Stimulated activated naive CD4-positive, alpha-beta T cell (primary cell): ENCODE measurements around the gene RMND5B.

Experiments used
- DNase-seq, 6 experiments: peaks; one replicate each; lab custom pipeline; 2025; lab: John Stamatoyannopoulos, UW

The RMND5B gene

DNA sequence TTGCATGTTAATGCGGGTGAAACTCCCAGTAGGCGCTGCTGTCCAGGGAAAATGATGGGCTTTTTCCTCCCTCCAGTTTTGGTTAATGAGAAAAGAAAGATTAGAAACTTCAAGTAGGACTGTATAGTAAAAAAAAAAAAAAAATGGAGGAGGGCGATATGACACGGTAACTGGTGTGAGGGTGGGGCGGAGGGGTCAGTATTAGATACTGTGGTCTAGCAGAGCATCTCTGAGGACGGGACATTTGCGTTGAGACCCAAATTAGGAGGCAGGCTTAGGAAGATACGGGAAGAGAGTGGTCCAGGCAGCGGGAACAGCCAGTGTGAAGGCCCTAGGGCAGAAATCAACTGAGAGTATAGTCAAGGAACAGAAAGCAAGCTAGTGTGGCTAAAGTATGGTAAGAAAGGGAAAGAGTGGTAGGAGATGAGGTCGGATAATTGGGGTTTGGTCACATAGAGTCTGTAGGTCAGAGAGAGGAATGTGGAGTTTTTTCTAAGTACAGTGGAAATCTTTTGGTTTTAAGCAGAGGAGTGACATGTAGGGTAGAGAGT lies 707 bp downstream of the RMND5B start:
- no peak for DNase-seq

DNA sequence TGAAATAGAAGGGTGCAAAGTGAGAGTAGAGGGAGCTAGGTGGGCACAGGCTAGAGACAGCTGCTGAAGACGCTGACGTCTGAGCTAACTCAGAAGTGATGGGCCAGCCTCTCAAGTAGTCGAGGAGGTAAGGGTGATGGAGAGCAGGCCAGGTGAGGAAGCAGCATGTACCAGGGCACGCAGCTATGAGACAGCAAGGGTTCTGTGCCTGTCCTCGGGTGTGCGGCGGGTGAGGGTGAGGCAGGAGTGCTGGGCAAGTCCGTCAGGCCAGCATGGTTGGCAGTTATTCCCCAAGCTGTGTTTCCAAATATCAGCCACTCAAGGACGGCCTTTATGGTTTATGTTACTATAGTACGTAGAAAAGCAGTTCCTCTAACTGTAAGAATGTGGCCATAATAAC lies 6.2 kb downstream of the RMND5B start:
- DNase-seq = no peak

DNA sequence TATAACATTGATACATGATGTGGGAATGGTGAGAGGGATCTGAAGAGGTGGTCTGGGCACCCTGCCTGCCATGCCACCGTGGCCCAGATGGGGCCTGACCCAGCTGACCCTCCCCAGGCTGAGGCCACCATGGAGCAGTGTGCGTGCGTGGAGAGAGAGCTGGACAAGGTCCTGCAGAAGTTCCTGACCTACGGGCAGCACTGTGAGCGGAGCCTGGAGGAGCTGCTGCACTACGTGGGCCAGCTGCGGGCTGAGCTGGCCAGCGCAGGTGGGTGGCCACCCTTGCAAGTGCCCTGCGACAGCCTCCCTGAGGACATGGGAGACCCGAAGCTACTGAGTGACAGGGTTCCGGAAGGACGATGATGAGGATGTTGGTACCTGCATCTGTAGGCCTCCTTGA lies 7.2 kb downstream of the RMND5B start:
- DNase-seq = no peak

DNA sequence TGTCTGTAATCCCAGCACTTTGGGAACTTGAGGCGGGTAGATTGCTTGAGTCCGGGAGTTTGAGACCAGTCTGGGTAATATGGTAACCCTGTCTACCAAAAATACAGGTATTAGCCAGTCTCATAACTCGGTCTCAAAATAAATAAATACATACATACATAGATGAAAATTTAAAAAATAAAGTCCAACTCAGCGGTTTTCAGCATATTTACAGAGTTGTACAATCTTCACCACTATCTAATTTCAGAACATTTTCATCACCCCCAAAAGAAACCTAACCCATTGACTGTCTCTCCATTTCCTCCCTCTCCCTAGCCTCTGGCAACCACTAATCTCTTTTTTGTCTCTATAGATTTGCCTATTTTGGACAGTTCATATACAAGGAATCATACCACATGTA lies 10.7 kb downstream of the RMND5B start:
- DNase-seq = no peak

DNA sequence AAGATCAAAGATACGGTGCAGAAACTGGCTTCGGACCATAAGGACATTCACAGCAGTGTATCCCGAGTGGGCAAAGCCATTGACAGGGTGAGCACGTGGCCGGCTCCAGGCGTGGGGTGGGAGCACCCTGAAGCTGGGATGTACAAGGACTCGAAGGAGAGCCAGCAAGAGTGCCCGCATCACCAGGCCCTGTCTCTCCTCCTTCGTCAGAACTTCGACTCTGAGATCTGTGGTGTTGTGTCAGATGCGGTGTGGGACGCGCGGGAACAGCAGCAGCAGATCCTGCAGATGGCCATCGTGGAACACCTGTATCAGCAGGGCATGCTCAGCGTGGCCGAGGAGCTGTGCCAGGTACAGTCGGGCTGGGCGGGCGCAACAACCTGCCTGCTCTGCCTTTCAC lies 11.8 kb downstream of the RMND5B start:
- DNase-seq = no peak

DNA sequence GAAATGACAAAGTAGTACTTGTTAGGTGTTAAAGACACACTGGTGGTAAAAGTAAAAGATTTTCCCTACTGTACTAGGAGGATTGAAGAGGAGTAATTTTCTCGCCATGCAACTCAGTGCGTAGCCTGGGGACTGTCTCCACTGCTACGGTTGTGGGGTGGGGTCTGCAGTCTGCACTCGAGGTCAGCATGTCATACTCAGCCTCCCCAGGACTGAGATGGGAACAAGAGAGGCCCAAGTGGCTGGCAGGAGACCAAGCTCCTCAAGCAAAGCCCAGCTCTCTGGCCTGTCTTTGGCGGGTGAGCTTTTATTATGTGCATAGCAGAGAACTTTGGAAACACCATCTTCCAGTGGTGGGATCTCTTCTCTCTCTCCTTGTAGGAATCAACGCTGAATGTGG lies 12.4 kb downstream of the RMND5B start:
- DNase-seq = no peak

DNA sequence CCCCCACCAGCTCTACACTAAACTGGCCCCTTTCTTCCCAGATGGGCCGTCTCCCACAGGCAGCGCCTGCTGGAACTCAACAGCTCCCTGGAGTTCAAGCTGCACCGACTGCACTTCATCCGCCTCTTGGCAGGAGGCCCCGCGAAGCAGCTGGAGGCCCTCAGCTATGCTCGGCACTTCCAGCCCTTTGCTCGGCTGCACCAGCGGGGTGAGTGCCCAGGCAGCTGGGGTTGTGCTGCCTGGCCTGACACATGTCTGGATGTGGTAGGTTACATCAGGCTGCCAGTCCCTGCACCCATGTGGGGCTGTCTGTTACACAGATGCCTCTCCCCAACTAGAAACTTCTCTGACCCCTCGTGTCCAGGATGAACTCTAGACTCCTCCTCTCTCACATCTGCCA lies 13.1 kb downstream of the RMND5B start:
- DNase-seq = no peak

DNA sequence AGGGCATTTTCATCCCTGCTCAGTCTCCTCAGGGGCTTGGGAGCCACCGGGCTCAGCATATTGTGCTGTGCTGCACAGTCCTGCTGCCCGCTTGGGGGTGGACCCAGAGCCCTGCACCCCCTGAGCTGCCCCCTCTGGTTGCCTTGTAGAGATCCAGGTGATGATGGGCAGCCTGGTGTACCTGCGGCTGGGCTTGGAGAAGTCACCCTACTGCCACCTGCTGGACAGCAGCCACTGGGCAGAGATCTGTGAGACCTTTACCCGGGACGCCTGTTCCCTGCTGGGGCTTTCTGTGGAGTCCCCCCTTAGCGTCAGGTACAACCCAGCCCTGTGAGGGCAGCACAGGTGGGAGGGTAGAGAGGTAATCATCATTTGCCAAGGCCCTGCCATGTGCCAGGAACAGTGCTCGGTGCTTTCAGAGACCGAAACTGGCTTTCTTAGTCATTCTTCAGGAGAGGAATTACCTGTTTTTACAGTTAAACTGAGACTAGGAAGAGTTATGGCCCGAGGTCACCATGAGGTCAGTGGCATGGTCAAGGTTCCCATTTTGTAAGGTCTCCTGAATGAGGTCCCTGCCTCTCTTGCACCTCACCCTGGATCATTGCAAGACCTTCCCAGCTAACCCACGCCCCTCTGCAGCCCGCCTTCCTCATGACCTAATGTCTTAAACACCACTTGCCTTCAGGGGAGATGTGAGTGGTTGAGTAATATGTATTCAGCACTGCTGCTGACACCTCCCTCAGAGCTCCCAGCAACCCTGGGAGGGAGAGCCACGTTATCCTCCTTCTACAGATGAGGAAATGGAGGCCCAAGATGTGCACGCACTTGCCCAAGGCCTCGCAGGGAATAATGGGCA lies 15.4 kb downstream of the RMND5B start:
- peak; percentile 43 to 72 (median 66) for DNase-seq

DNA sequence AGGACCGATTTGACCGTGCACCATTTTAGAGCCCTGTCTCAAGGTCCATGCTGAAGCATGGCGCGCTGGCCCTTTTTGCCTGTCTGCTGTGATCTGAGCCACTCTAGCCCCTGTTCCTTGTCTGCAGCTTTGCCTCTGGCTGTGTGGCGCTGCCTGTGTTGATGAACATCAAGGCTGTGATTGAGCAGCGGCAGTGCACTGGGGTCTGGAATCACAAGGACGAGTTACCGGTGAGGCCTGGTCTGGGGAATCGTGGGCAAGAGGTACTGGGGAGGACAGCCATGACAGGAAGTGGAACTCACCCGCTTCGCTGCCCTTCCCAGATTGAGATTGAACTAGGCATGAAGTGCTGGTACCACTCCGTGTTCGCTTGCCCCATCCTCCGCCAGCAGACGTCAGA lies 16.6 kb downstream of the RMND5B start:
- DNase-seq = no peak

DNA sequence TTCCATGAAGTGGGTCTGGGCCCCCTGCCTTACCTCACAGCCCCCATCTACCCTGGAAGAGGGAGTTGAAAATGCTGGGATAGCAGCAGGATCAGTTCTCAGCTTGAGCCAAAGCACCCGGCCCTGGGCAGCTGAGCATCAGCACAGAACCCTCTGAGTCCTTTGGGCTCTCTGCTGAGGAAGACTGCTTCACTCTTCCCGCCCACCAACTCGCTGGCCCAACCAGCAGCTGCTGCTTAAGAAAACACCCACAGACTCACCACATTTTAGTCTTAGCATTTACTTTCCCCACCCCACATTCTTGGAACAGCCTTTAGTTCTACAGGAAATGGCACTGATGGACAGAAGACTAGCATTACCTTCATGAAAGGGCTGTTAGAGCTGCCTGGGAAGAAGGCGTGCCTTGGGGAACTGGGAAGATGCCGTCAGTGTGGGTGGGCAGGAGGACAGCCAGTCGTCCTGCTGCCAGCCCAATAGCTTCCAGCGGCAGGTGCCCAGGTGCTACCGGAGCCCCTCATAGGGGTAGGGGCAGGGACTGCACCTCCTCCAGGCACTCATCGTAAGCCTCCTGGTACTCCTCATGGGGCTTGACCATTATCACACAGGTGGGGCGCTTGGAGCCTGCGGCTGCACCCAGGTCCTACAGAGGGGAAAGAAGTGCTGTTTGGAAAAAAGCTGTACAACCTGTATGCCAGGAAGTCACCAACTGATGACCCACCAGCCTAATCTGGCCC lies 18.6 kb downstream of the RMND5B start:
- no peak for DNase-seq

DNA sequence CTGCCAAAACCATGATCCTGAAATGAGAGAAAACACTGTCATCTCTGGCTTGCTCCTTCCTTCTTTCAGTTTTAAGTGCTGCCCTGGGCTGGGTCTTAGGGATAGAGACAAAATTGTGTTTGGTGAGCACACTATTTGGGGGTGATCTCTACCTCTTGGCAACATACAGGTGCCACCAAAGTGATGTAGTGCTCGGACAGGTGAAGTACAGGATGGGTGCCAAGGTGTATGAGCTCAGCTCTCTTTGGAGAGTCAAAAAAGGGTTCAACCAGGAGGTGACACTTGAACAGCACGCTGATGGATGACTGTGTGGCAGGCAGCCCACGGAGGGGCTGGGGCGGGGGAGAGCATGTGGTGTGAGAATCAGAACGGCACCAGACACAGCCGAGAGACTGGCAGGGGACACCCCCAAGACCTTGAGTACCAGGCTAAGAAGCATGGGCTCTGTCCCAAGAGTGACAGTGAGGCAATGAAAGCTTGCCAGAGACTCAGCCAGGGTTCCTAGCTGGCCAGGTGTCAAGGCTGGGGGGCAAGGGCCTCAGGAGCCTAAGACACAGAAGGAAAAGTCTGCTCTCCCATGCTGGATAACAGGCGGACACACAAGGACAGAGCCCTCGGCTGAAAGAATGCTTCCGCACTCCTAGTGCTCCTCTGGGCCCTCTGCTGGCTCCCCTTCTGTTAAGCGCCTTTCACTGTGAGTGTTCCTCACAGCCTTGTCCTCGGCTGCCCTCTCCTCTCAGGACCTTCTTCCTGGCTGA lies 20.3 kb downstream of the RMND5B start:
- DNase-seq = no peak

DNA sequence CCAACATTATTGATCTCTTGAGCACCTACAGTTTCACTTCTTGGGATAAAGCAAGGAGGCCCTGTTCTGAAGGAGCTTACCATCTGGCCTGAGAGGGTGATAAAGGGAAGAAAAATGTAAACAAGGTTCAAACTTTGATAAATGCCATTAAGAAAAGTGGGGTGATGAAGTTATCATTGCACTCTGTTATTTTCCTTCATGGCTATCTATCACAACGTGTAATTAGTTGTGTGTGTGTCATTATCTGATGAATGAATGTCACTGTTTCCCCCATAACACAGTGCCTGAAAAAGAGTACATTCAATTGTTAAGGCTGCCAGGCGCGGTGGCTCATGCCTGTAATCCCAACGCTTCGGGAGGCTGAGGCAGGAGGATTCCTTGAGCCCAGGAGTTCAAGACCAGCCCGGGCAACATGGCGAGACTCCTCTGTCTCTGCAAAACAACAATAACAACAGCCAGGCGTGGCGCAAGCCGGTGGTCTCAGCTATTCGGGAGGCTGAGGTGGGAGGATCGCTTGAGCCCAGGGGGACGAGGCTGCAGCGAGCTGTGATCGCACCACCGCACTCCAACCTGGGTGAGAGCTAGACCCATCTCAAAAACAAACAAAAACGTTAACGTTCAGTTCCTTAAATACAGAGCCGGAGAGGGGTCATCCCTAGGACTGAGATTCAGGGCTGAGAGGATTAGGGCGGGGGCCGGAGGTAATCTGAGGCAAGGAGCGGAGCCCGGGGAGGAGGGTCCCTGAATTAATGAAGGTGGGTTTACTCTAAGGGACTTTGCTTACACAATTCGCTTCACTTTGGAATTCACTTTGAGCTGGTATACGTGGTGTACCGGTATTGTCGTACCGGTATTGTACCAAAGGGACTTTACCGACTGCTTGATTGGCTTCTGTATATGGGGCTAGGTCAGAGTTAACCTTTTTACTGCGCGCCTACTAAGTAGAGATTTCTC lies 22.0 kb downstream of the RMND5B start:
- DNase-seq = no peak

DNA sequence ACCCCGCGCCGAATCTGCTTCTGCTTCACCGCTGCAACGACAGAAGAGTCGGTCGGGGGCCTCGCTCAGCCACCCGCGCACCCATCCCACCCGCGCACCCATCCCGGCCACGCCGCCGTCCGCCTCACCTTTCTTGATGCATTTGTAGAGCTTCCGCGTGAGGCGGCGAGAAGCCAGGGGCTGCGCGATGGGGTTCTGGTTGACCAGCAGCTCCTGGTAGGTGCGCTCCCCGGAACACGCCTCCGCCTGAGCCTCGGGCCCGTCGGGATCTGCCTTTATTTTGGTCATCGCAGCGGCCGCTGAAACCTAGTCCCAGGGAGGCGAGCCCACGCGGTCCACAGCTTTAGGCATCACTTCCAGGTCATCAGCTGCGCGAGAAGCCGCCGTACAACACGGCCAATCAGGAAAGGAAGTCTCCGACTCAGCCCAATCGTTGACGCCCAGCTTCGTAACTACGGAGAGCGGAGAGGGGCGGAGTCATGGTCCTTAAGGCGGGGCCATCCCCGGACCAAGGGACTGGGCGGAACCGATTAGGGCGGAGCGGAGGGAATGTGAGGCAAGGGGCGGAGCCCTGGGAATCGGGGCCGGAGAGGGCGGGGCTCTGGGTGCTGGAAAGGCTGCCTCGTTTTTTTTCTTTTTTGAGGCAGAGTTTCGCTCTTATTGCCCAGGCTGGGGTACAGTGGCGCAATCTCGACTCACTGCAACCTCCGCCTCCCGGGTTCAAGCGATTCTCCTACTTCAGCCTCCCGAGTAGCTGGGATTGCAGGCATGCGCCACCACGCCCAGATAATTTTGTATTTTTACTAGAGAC lies 22.9 kb downstream of the RMND5B start, which contains the start of gene NHP2:
Gene NHP2, minus strand, starts transcription at position 356 of the 811 bp plus-strand sequence. Its CDS starts 68 bp downstream, at position 288.
- DNase-seq = peak; percentile 94 to 97 (median 96)

DNA sequence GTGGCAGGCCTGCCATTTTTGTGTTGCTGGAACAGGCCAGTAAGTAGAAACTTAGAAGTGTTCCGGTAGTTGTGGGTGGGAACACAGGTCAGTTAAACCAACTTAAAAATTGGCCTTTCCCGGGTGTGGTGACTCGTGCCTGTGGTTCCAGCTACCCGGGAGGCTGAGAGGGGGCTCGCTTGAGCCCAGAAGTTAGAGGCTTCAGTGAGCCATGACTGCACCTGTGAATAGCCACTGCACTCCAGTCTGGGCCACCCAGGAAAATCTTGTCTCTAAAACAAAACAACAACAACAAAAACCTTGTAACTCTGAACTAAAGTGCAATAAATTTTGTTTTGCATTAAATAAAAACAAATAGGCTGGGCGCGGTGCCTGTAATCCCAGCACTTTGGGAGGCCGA lies 24.3 kb downstream of the RMND5B start:
- no peak for DNase-seq

DNA sequence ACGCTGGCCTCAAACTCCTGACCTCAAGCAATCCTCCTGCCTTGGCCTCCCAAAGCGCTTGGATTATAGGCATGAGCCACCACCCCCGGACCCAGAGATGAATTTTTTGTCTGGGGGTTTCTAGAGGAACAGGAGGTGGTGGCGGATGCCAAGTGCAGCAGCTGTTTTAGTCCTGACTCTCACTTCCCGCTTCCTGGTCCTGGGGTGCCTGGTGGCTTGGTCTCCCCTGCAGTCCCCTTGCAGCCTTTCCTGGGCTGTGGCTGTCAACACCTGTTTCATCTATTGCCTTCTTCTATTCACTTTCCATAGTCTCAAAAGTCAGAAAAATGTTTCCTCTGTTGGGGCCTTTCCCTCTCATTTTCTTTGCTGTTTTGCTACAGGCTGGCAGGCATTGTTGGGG lies 29.4 kb downstream of the RMND5B start:
- no peak for DNase-seq

DNA sequence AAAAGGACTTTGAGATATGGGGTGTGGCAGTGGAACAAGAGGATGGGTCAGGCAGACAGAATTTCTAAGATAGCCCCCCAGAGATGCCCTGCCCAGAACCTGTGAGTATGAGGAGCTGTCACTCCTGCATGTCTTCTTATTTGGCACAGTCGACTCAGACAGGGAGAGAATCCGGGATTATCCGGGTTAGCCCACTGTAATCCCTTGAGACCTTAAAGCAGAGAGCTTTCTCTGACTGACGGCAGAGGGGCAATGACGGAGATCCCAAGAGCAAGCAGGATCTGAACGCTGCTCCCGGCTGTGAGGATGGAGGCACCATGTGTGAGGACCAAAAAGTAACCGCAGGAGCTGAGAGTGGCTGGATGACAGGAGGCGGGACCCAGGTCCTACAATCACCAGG lies 31.7 kb downstream of the RMND5B start:
- DNase-seq = no peak

DNA sequence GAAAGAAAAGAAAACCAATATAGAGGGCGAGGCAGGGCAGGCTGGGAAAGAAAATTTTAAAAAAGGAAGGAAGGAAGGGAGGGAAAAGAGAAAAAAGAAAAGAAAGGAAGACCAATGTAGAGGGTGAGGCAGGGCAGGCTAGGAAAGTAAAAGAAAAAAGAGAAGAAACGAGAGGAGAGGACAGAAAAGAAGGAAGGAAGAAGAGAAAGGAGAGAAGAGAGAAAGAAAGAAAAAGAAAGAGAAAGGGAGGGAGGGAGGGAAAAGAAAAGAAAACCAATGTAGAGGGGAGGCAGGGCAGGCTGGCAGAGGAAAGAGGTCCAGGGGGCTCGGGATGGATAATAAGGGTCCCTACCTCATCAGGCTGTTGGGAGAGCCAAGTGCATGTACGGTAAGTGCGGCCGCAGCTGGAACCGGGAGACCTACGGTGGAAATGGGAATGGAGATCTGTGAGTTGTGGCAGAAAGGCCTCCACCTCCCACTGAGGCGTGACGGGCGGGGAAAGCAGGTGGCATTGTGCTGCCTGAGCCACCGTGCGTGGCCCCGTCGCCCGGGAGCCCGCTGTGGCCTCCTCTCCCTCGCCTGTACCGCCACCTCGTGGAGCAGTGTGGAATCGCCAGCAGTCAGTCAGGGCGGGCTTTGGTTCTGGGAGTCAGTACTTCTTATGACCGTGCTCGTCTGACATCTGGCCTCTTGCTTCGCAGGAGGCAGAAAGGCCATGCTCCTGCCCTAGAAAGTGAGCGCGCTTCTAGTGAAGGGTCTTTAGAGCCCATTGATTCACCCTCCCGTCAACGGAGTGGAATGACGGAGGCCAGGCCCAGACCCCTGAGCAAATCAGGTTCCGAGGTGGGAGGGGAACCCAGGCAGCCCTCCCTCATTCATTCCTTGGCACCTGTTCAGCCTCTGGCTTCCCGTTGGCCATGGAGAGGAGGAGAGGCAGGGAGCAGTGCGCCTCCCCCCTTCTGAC lies 33.2 kb downstream of the RMND5B start:
- DNase-seq = peak; percentile 71 to 93 (median 88)

DNA sequence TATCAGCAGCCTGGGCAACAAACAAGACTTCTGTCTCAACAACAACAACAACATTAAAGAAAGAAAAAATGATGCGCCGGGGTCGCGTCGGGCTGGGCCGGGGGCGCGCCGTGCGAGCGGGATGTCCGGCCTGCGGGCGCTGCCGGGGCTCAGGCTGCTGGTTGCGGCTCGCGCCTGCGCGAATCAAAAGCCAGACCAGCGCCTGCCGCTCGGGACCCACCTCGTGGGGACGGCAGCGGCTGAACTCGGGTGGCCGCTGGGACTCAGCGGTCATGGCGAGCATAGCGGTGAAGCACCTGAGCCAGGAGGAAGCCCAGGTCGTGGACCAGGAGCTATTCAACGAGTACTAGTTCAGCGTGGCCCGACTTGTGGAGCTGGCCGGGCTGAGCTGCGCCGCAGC lies 34.8 kb downstream of the RMND5B start:
- DNase-seq = no peak

DNA sequence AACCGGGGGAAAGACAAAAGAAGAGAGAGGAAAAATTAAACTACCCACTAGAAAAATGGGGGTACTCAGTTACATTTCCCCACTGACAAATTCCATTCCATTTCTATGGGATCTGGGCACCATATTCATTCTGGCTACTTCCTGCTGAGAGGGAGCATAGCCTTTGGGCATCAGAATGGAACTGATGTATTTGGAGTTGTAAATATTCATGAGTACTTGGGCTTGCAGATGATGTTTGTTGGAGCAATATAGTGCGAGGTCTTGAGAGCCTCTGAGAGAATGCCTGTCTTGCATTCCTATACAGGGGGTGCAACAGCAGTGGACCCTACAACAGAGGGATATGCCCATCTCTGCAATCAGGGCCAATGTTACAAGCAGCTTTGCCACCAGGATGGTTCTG lies 39.6 kb downstream of the RMND5B start:
- DNase-seq = no peak
